PC-3 (cell line): ENCODE measurements around the gene OSBPL7. TPM values are rescaled to one million over a fixed set of nuclear protein-coding genes. Genes with fewer than 3 reads are reported as not detected.

Experiments
- ATAC-seq: fragments of 200-7000 bp; cut with Tn5 transposase; 2 replicates; pipeline ENCODE4 v1.9.1; 2020; ENCODE audit warnings: mild to moderate bottlenecking, moderate library complexity
- BruUV-seq: library from RNA; stranded (reverse); fragments of 400-500 nt; replicated peaks from 2 replicates; lab custom pipeline; 2021; lab: Mats Ljungman, UMichigan
- CTCF ChIA-PET: fragments of 300-600 bp; sonication (Branson Sonifier 250); formaldehyde crosslinking; loops from one replicate; lab custom pipeline; 2022; ENCODE audit warnings: antibody characterized with exemption; lab: Charles Lee
- POLR2A ChIA-PET: fragments of 300-600 bp; sonication (Branson Sonifier 250); formaldehyde crosslinking; loops from one replicate; lab custom pipeline; 2022; ENCODE audit warnings: antibody characterized with exemption; ENCODE audit not compliant: unreplicated experiment; lab: Charles Lee
- DNase-seq: peaks from one replicate; pipeline ENCODE4 v3.0.0-alpha.2; 2015
- H2AFZ ChIP-seq: fragments of 300-600 bp; sonication (generic); 2 replicates; pipeline ENCODE4 v1.6.0; 2016; ENCODE audit warnings: antibody characterized with exemption, low read length
- H3F3A ChIP-seq: fragments of 300-600 bp; sonication (generic); one replicate; pipeline ENCODE4 v1.6.0; 2017; ENCODE audit warnings: antibody characterized with exemption, low read length, control low read depth, mild to moderate bottlenecking; ENCODE audit not compliant: unreplicated experiment
- H3K27ac ChIP-seq: fragments of 300-600 bp; sonication (generic); 2 replicates; pipeline ENCODE4 v1.5.1; 2016; ENCODE audit warnings: mild to moderate bottlenecking, low read length
- H3K27me3 ChIP-seq: fragments of 300-600 bp; sonication (generic); 2 replicates; pipeline ENCODE4 v1.6.1; 2016; ENCODE audit warnings: low read length, mixed read lengths
- H3K36me3 ChIP-seq: fragments of 300-600 bp; sonication (generic); 2 replicates; pipeline ENCODE4 v1.6.1; 2016; ENCODE audit warnings: low read depth, mixed run types, low read length, mixed read lengths
- H3K4me1 ChIP-seq: fragments of 300-600 bp; sonication (generic); 2 replicates; pipeline ENCODE4 v1.5.1; 2016; ENCODE audit warnings: low read length; ENCODE audit not compliant: insufficient read depth
- H3K4me2 ChIP-seq: fragments of 300-600 bp; sonication (generic); 2 replicates; pipeline ENCODE4 v1.6.0; 2016; ENCODE audit warnings: low read length
- H3K4me3 ChIP-seq: fragments of 300-600 bp; sonication (generic); 2 replicates; pipeline ENCODE4 v1.5.1; 2016; ENCODE audit warnings: mild to moderate bottlenecking, low read length, mixed read lengths
- H3K79me2 ChIP-seq: fragments of 300-600 bp; sonication (generic); 2 replicates; pipeline ENCODE4 v1.6.1; 2017; ENCODE audit warnings: low read length, mixed read lengths
- H3K9ac ChIP-seq: fragments of 300-600 bp; sonication (generic); 2 replicates; pipeline ENCODE4 v1.6.0; 2016; ENCODE audit warnings: mild to moderate bottlenecking, low read length
- H3K9me2 ChIP-seq: fragments of 300-600 bp; sonication (generic); replicated peaks from 2 replicates; pipeline ENCODE4 v1.6.1; 2016; ENCODE audit warnings: mixed run types, low read length, mixed read lengths
- H3K9me3 ChIP-seq: fragments of 300-600 bp; sonication (generic); 2 replicates; pipeline ENCODE4 v1.6.1; 2016; ENCODE audit warnings: low read length, mixed read lengths
- H4K20me1 ChIP-seq: fragments of 300-600 bp; sonication (generic); 2 replicates; pipeline ENCODE4 v1.6.1; 2016; ENCODE audit warnings: low read length, mixed read lengths
- EZH2 ChIP-seq: fragments of 300-600 bp; sonication (generic); IDR thresholded peaks from one replicate; pipeline ENCODE4 v1.6.1; 2017; ENCODE audit warnings: antibody characterized with exemption, mild to moderate bottlenecking, low read length; ENCODE audit not compliant: unreplicated experiment
- EZH2phosphoT487 ChIP-seq: fragments of 300-600 bp; sonication (generic); IDR thresholded peaks from 2 replicates; pipeline ENCODE4 v1.6.1; 2018; ENCODE audit warnings: mild to moderate bottlenecking, antibody characterized with exemption, low read length, borderline replicate concordance
- intact Hi-C: fragments of 100-400 bp; cut with micrococcal nuclease; formaldehyde crosslinking; loops from 2 replicates; pipeline ENCODE4 v1.9.0; 2023
- total RNA-seq: library from RNA; depleted of rRNA; stranded (reverse); fragments of >200 nt; gene quantifications from 2 replicates; pipeline ENCODE4 v1.2.3, GENCODE V29; 2014
- TF ChIP-seq, protein P1 (sequence below): fragments of 300-600 bp; sonication (generic); conservative IDR thresholded peaks from 2 replicates; pipeline ENCODE4 v1.5.1; 2017; ENCODE audit warnings: antibody characterized with exemption, low read depth, mild to moderate bottlenecking, low read length

Gene OSBPL7
- total RNA-seq, 1 experiment from 2014 or later, result 22.1 TPM

DNA sequence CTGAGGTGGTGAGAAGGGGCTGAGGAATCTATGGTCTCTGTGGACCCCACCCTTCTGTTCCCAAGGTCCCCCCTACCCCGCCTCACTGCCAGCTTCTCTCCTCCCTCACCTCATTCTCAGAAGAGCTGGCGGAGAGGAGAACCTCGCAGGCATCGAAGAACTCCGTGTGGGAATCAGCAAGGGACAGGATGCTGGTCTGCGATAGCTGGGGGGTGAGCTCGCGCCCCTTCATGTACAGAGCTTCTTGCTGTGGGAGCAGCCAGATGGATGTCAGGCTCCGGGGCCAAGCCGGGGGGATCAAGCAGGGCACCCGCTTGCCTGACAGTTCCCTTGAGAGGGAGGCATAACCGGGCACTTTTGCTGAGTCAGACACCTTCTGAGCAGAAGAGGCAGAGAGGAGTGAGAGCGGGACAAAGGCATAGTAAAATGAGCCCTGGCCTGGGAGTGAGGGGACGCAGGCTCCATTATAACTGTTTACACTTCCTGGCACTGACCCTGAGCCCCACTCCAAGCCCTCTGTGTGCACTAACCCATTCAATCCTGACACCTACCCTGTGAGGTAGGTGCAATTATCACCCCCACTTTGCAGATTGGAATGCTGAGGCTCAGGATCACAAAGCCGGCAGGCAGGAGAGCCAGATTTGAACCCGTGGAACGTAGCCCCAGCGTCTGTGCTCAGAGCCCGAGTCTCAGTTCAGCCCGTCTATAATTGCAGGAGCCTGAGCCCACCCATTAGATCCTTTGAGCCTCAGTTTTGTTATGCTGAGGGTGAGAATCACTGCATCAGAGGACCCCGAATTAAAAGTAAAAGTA lies 6.3 kb downstream of the OSBPL7 start:
- TF ChIP-seq EZH2phosphoT487, result no peak

DNA sequence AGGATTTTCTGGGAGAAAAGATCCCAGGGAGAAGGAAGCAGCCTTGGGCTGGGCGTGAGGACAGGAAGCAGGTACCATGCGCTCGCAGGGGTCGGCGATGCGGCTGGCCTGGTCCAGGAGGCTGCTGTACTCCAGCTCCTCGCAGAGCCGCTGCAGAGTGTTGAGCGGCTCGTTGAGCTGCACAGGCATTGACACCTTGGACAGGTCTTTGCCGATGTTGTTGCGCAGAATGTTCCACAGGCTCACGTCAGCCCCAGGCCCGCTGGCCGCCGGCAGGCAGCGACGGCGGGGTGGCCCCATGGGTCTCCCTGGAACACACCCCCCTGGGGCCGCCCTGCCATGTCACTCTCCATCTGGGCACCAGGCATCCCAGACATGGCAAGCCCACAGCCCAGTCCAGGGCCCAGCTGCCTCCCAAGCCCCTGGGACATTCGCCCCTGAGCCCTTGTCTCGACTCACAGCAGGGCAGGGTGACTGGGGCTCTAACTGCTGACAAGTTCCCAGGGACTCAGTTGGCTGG lies 8.0 kb downstream of the OSBPL7 start:
- no peak overlapping the region for H3K9ac ChIP-seq
- ATAC-seq, result no peak
- H2AFZ ChIP-seq, result no peak overlapping the region
- BruUV-seq, result no TSS peak
- H3K9me2 ChIP-seq, result no peaks in the 10 kb centered on the region
- ChIA-PET POLR2A (no interaction called here), CTCF (no interaction called here)
- H3K4me2 ChIP-seq, result no peak overlapping the region
- peaks cover 23% of the 10 kb centered on the region for H3K4me1 ChIP-seq
- H4K20me1 ChIP-seq, result peaks cover 20% of the 10 kb centered on the region
- no peak for DNase-seq
- no peak for TF ChIP-seq EZH2
- no peak for TF ChIP-seq EZH2phosphoT487
- TF ChIP-seq, protein P1, sequence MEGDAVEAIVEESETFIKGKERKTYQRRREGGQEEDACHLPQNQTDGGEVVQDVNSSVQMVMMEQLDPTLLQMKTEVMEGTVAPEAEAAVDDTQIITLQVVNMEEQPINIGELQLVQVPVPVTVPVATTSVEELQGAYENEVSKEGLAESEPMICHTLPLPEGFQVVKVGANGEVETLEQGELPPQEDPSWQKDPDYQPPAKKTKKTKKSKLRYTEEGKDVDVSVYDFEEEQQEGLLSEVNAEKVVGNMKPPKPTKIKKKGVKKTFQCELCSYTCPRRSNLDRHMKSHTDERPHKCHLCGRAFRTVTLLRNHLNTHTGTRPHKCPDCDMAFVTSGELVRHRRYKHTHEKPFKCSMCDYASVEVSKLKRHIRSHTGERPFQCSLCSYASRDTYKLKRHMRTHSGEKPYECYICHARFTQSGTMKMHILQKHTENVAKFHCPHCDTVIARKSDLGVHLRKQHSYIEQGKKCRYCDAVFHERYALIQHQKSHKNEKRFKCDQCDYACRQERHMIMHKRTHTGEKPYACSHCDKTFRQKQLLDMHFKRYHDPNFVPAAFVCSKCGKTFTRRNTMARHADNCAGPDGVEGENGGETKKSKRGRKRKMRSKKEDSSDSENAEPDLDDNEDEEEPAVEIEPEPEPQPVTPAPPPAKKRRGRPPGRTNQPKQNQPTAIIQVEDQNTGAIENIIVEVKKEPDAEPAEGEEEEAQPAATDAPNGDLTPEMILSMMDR, result no peak
- H3K36me3 ChIP-seq, result peaks cover 32% of the 10 kb centered on the region
- no peaks in the 10 kb centered on the region for H3K9me3 ChIP-seq
- no peak overlapping the region for H3K4me3 ChIP-seq
- H3K79me2 ChIP-seq, result no peaks in the 10 kb centered on the region
- no peaks in the 10 kb centered on the region for H3F3A ChIP-seq
- intact Hi-C loops, result no loop called here
- no peaks in the 10 kb centered on the region for H3K27me3 ChIP-seq
- no peak overlapping the region for H3K27ac ChIP-seq

More for the DNA sequence above, 6.3 kb downstream of the OSBPL7 start:
- DNase-seq, result no peak
- ATAC-seq, result no peak
- H3F3A ChIP-seq, result no peaks in the 10 kb centered on the region
- BruUV-seq, result no TSS peak
- 0 out of 2 replicates have a peak, but pooled peaks cover 4% of the 10 kb centered on the region for H3K79me2 ChIP-seq
- no peaks in the 10 kb centered on the region for H3K27me3 ChIP-seq
- intact Hi-C loops, result no loop called here
- no peaks in the 10 kb centered on the region for H3K9me3 ChIP-seq
- no peak overlapping the region for H3K9ac ChIP-seq
- H3K4me3 ChIP-seq, result no peak overlapping the region
- H3K27ac ChIP-seq, result no peak overlapping the region
- no peak overlapping the region for H3K4me2 ChIP-seq
- POLR2A ChIA-PET, result no interaction called here
- H3K4me1 ChIP-seq, result peaks cover 19% of the 10 kb centered on the region
- H3K9me2 ChIP-seq, result no peaks in the 10 kb centered on the region
- CTCF ChIA-PET, result no interaction called here
- no peak overlapping the region for H2AFZ ChIP-seq
- H3K36me3 ChIP-seq, result peaks cover 23% of the 10 kb centered on the region; the same call in 1 of the 2 replicates
- H4K20me1 ChIP-seq, result peaks cover 12% of the 10 kb centered on the region; the same call in 1 of the 2 replicates

DNA sequence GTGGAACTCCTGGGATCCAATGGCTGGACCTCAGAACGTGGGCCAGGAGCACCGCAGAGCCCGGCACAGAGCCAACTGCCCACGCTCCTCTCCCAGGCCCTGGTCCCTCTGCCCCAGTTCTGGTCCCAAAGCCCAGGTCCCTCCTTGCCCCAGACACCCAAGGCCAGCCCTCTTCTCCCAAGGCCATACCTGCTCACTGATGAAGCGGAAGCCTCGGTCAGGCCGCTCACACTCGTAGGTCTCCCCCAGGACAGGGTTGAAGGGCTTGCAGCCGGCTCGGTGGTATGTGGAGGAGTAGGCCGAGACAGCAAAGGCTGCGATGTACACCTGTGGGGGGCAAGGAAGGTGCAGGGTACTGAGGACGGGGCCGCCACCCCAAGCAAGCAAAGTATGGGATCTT lies 8.5 kb downstream of the OSBPL7 start:
- H3K4me2 ChIP-seq, result no peak overlapping the region
- ChIA-PET POLR2A (no interaction called here), CTCF (no interaction called here)
- no peaks in the 10 kb centered on the region for H3F3A ChIP-seq
- peaks cover 23% of the 10 kb centered on the region for H3K4me1 ChIP-seq
- intact Hi-C loops, result no loop called here
- ATAC-seq (no peak), DNase-seq (no peak)
- H3K4me3 ChIP-seq, result no peak overlapping the region
- no peak overlapping the region for H3K27ac ChIP-seq
- H4K20me1 ChIP-seq, result peaks cover 20% of the 10 kb centered on the region
- H3K27me3 ChIP-seq, result no peaks in the 10 kb centered on the region
- BruUV-seq, result no TSS peak
- peaks cover 34% of the 10 kb centered on the region for H3K36me3 ChIP-seq
- H3K79me2 ChIP-seq, result no peaks in the 10 kb centered on the region
- no peak for TF ChIP-seq EZH2phosphoT487
- TF ChIP-seq EZH2, result no peak
- TF ChIP-seq, protein P1, result no peak
- no peak overlapping the region for H2AFZ ChIP-seq
- H3K9me3 ChIP-seq, result no peaks in the 10 kb centered on the region
- H3K9ac ChIP-seq, result no peak overlapping the region
- no peaks in the 10 kb centered on the region for H3K9me2 ChIP-seq
